ENCODE data around the gene PPP6R2.
"Not testable (repeated sequence)": the region's sequence is repeated elsewhere in the genome, so short reads cannot be mapped to it uniquely, and the experiment has no call there.

The PPP6R2 gene

GRCh38 chr22:50396751-50397370 lies 53.7 kb downstream of the PPP6R2 start:
- peak overlapping the region; percentile 65 for H3K9ac ChIP-seq (ENCODE audit: low read length)
- no peaks in the 10 kb centered on the region for H3K27me3 ChIP-seq (ENCODE audit: control insufficient read depth, insufficient read depth, low read length)
- no peaks in the 10 kb centered on the region for H3K9me3 ChIP-seq (ENCODE audit: control insufficient read depth, insufficient read depth, low read depth, low read length)
- H3K4me3 ChIP-seq (ENCODE audit: low read depth, low read length), result no peak overlapping the region
- peaks cover 15% of the 10 kb centered on the region for H3K4me1 ChIP-seq (ENCODE audit: control insufficient read depth, insufficient read depth, low read length)
- peaks cover 28% of the 10 kb centered on the region for H3K36me3 ChIP-seq (ENCODE audit: control insufficient read depth, insufficient read depth, low read length)
- peak overlapping the region; percentile 30; the same call in 1 of the 2 replicates for H3K27ac ChIP-seq (ENCODE audit: low read depth, low read length)

DNA sequence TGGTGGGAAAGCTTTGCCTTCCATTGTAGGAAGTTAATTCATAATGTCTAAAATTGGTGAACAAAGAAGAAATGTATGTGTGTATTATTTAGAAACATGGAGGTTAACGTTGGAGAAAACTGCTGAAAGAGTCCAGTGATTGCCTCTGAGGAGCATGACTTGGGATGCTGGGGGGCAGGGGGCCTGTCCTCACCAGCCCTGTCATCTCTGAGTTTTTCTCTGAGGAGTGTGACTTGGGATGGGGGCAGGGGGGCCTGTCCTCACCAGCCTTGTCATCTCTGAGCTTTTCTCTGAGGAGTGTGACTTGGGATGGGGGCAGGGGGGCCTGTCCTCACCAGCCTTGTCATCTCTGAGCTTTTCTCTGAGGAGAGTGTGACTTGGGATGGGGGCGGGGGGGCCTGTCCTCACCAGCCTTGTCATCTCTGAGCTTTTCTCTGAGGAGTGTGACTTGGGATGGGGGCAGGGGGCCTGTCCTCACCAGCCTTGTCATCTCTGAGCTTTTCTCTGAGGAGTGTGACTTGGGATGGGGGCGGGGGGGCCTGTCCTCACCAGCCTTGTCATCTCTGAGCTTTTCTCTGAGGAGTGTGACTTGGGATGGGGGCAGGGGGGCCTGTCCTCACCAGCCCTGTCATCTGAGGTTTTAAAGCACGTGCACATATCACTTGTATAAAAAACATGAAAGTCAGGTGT lies 54.4 kb downstream of the PPP6R2 start:
- not testable (repeated sequence) for H3K27me3 ChIP-seq (ENCODE audit: control insufficient read depth, insufficient read depth, low read length); H3K9me3 ChIP-seq (ENCODE audit: control insufficient read depth, insufficient read depth, low read depth, low read length); H3K4me3 ChIP-seq (ENCODE audit: low read depth, low read length)
- H3K36me3 ChIP-seq (ENCODE audit: control insufficient read depth, insufficient read depth, low read length), result peaks cover 28% of the 10 kb centered on the region
- peaks cover 15% of the 10 kb centered on the region for H3K4me1 ChIP-seq (ENCODE audit: control insufficient read depth, insufficient read depth, low read length)
- H3K27ac ChIP-seq (ENCODE audit: low read depth, low read length), result peak overlapping the region; percentile 30; the same call in 1 of the 2 replicates
- peak overlapping the region; percentile 65 for H3K9ac ChIP-seq (ENCODE audit: low read length)

- Histone ChIP-seq H3K27ac (ENCODE audit: low read depth, low read length) (no peak overlapping the region), H3K36me3 (ENCODE audit: control insufficient read depth, insufficient read depth, low read length) (peaks cover 23% of the 10 kb centered on the region), H3K9me3 (ENCODE audit: control insufficient read depth, insufficient read depth, low read depth, low read length) (no peaks in the 10 kb centered on the region), H3K4me1 (ENCODE audit: control insufficient read depth, insufficient read depth, low read length) (peaks cover 15% of the 10 kb centered on the region), H3K4me3 (ENCODE audit: low read depth, low read length) (no peak overlapping the region), H3K27me3 (ENCODE audit: control insufficient read depth, insufficient read depth, low read length) (no peaks in the 10 kb centered on the region), H3K9ac (ENCODE audit: low read length) (peak overlapping the region; percentile 1)
Measured at GRCh38 chr22:50398831-50399648, 55.9 kb downstream of the PPP6R2 start.

GRCh38 chr22:50399751-50400331 lies 56.7 kb downstream of the PPP6R2 start:
- Histone ChIP-seq H3K4me3 (ENCODE audit: low read depth, low read length) (no peak overlapping the region), H3K36me3 (ENCODE audit: control insufficient read depth, insufficient read depth, low read length) (peaks cover 25% of the 10 kb centered on the region), H3K27ac (ENCODE audit: low read depth, low read length) (no peak overlapping the region), H3K9me3 (ENCODE audit: control insufficient read depth, insufficient read depth, low read depth, low read length) (no peaks in the 10 kb centered on the region), H3K9ac (ENCODE audit: low read length) (no peak overlapping the region), H3K4me1 (ENCODE audit: control insufficient read depth, insufficient read depth, low read length) (peaks cover 15% of the 10 kb centered on the region), H3K27me3 (ENCODE audit: control insufficient read depth, insufficient read depth, low read length) (no peaks in the 10 kb centered on the region)

- Histone ChIP-seq H3K27ac (ENCODE audit: low read depth, low read length) (no peak overlapping the region), H3K4me1 (ENCODE audit: control insufficient read depth, insufficient read depth, low read length) (peaks cover 15% of the 10 kb centered on the region)
Measured at GRCh38 chr22:50400406-50400805, 57.3 kb downstream of the PPP6R2 start.

DNA sequence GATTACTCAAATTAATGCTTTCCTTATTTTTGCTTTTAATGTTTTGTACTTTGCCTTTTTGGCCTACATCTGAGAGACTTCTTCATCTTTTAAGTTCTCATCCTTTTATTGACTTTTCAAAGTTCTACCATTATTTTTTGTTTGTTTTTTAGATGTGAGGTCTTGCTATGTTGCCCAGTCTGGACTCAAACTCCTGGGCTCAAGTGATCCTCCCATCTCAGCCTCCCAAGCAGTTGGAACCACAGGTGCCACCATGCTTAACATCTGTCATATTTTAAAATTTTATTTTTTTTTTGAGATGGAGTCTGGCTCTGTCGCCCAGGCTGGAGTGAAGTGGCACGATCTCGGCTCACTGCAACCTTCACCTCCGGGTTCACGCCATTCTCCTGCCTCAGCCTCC lies 57.8 kb downstream of the PPP6R2 start:
- Histone ChIP-seq H3K27ac (ENCODE audit: low read depth, low read length) (no peak overlapping the region), H3K36me3 (ENCODE audit: control insufficient read depth, insufficient read depth, low read length) (peaks cover 19% of the 10 kb centered on the region), H3K4me1 (ENCODE audit: control insufficient read depth, insufficient read depth, low read length) (peaks cover 15% of the 10 kb centered on the region), H3K27me3 (ENCODE audit: control insufficient read depth, insufficient read depth, low read length) (no peaks in the 10 kb centered on the region), H3K9me3 (ENCODE audit: control insufficient read depth, insufficient read depth, low read depth, low read length) (no peaks in the 10 kb centered on the region), H3K9ac (ENCODE audit: low read length) (no peak overlapping the region), H3K4me3 (ENCODE audit: low read depth, low read length) (no peak overlapping the region)

More at GRCh38 chr22:50400406-50400805, 57.3 kb downstream of the PPP6R2 start:
- H3K36me3 ChIP-seq (ENCODE audit: control insufficient read depth, insufficient read depth, low read length), result peaks cover 20% of the 10 kb centered on the region
- H3K9ac ChIP-seq (ENCODE audit: low read length), result no peak overlapping the region
- H3K27me3 ChIP-seq (ENCODE audit: control insufficient read depth, insufficient read depth, low read length), result no peaks in the 10 kb centered on the region
- H3K4me3 ChIP-seq (ENCODE audit: low read depth, low read length), result no peak overlapping the region
- H3K9me3 ChIP-seq (ENCODE audit: control insufficient read depth, insufficient read depth, low read depth, low read length), result no peaks in the 10 kb centered on the region

GRCh38 chr22:50401907-50402306 lies 58.8 kb downstream of the PPP6R2 start:
- no peak overlapping the region for H3K9ac ChIP-seq (ENCODE audit: low read length)
- H3K27me3 ChIP-seq (ENCODE audit: control insufficient read depth, insufficient read depth, low read length), result no peaks in the 10 kb centered on the region
- H3K4me3 ChIP-seq (ENCODE audit: low read depth, low read length), result no peak overlapping the region
- H3K36me3 ChIP-seq (ENCODE audit: control insufficient read depth, insufficient read depth, low read length), result peaks cover 27% of the 10 kb centered on the region
- no peak overlapping the region for H3K27ac ChIP-seq (ENCODE audit: low read depth, low read length)
- H3K4me1 ChIP-seq (ENCODE audit: control insufficient read depth, insufficient read depth, low read length), result peaks cover 9% of the 10 kb centered on the region
- no peaks in the 10 kb centered on the region for H3K9me3 ChIP-seq (ENCODE audit: control insufficient read depth, insufficient read depth, low read depth, low read length)

- H3K9ac ChIP-seq (ENCODE audit: low read length), result no peak overlapping the region
- no peak overlapping the region for H3K4me3 ChIP-seq (ENCODE audit: low read depth, low read length)
- peaks cover 4% of the 10 kb centered on the region; the same call in 1 of the 2 replicates for H3K4me1 ChIP-seq (ENCODE audit: control insufficient read depth, insufficient read depth, low read length)
- no peak overlapping the region for H3K27ac ChIP-seq (ENCODE audit: low read depth, low read length)
- peaks cover 41% of the 10 kb centered on the region for H3K36me3 ChIP-seq (ENCODE audit: control insufficient read depth, insufficient read depth, low read length)
- H3K9me3 ChIP-seq (ENCODE audit: control insufficient read depth, insufficient read depth, low read depth, low read length), result no peaks in the 10 kb centered on the region
- H3K27me3 ChIP-seq (ENCODE audit: control insufficient read depth, insufficient read depth, low read length), result no peaks in the 10 kb centered on the region
Measured at GRCh38 chr22:50403701-50404101, 60.6 kb downstream of the PPP6R2 start.

- Histone ChIP-seq H3K9me3 (ENCODE audit: control insufficient read depth, insufficient read depth, low read depth, low read length) (no peaks in the 10 kb centered on the region), H3K4me1 (ENCODE audit: control insufficient read depth, insufficient read depth, low read length) (no peaks in the 10 kb centered on the region), H3K36me3 (ENCODE audit: control insufficient read depth, insufficient read depth, low read length) (peaks cover 32% of the 10 kb centered on the region), H3K27ac (ENCODE audit: low read depth, low read length) (no peak overlapping the region), H3K9ac (ENCODE audit: low read length) (no peak overlapping the region), H3K4me3 (ENCODE audit: low read depth, low read length) (no peak overlapping the region), H3K27me3 (ENCODE audit: control insufficient read depth, insufficient read depth, low read length) (no peaks in the 10 kb centered on the region)
Measured at GRCh38 chr22:50406416-50407170, 63.5 kb downstream of the PPP6R2 start.

GRCh38 chr22:50408311-50408710 lies 65.2 kb downstream of the PPP6R2 start:
- Histone ChIP-seq H3K9ac (ENCODE audit: low read length) (peak overlapping the region; percentile 31), H3K4me1 (ENCODE audit: control insufficient read depth, insufficient read depth, low read length) (no peaks in the 10 kb centered on the region), H3K27me3 (ENCODE audit: control insufficient read depth, insufficient read depth, low read length) (no peaks in the 10 kb centered on the region), H3K4me3 (ENCODE audit: low read depth, low read length) (no peak overlapping the region), H3K9me3 (ENCODE audit: control insufficient read depth, insufficient read depth, low read depth, low read length) (no peaks in the 10 kb centered on the region), H3K36me3 (ENCODE audit: control insufficient read depth, insufficient read depth, low read length) (peaks cover 28% of the 10 kb centered on the region), H3K27ac (ENCODE audit: low read depth, low read length) (no peak overlapping the region)

Measured in HUES6 (cell line).